CD4-positive, alpha-beta T cell (primary cell): Measurements from ENCODE around the gene DNAJC15. TPM values are rescaled to one million over a fixed set of nuclear protein-coding genes. Genes with fewer than 3 reads are reported as not detected.

Source experiments
- ATAC-seq: fragments of 200-7000 bp; cut with Tn5 transposase; one replicate; pipeline ENCODE4 v1.10.0; 2022; ENCODE audit warnings: mild to moderate bottlenecking; ENCODE audit not compliant: poor library complexity
- CTCF ChIA-PET: fragments of 350-600 bp; sonication (Branson Sonifier 250); formaldehyde crosslinking; loops from one replicate; lab custom pipeline; 2021; ENCODE audit warnings: antibody characterized with exemption, inconsistent platforms; lab: Charles Lee
- POLR2A ChIA-PET: fragments of 350-600 bp; sonication (Branson Sonifier 250); formaldehyde crosslinking; loops from one replicate; lab custom pipeline; 2021; ENCODE audit warnings: antibody characterized with exemption, inconsistent platforms; lab: Charles Lee
- DNase-seq, 14 experiments: peaks; one replicate each; pipeline ENCODE4 v3.0.0-alpha.2; 2013 to 2020; ENCODE audit warnings: mixed read lengths in 2 of 14
- H3K27ac ChIP-seq, 2 donors: one replicate each; pipeline versions ENCODE4 v1.5.1 to v1.7.0; 2013; ENCODE audit warnings: low read length in 2 of 2, low read depth in 1 of 2, mild to moderate bottlenecking in 1 of 2
- H3K27me3 ChIP-seq, 2 experiments: 1 replicate in 1 of 2; 2 replicates in 1 of 2; pipeline versions ENCODE4 v1.6.1 to v1.7.0; 2013; ENCODE audit warnings: low read length in 2 of 2, control low read depth in 1 of 2, mild to moderate bottlenecking in 1 of 2, moderate library complexity in 1 of 2; ENCODE audit not compliant: insufficient read depth in 2 of 2, control insufficient read depth in 1 of 2
- H3K36me3 ChIP-seq: one replicate; pipeline ENCODE4 v1.6.1; 2013; ENCODE audit warnings: low read length, control low read depth; ENCODE audit not compliant: insufficient read depth
- H3K4me1 ChIP-seq: one replicate; pipeline ENCODE4 v1.6.1; 2013; ENCODE audit warnings: low read length, control low read depth; ENCODE audit not compliant: insufficient read depth
- H3K4me3 ChIP-seq: one replicate; pipeline ENCODE4 v1.5.1; 2013; ENCODE audit warnings: mild to moderate bottlenecking, low read length, moderate library complexity
- H3K9me3 ChIP-seq, 2 experiments: 1 replicate in 1 of 2; 2 replicates in 1 of 2; pipeline versions ENCODE4 v1.6.1 to v1.7.0; 2013; ENCODE audit warnings: low read length in 2 of 2, mild to moderate bottlenecking in 2 of 2, control low read depth in 1 of 2, moderate library complexity in 1 of 2; ENCODE audit not compliant: control insufficient read depth in 1 of 2, insufficient read depth in 1 of 2
- H3K27ac Mint-ChIP-seq: one replicate; pipeline ENCODE4 v1.8.0; 2020; ENCODE audit warnings: mixed read lengths
- H3K27me3 Mint-ChIP-seq: one replicate; pipeline ENCODE4 v1.8.0; 2021; ENCODE audit warnings: mixed read lengths
- H3K36me3 Mint-ChIP-seq: one replicate; pipeline ENCODE4 v1.8.0; 2021; ENCODE audit warnings: low read depth, mixed read lengths
- H3K4me1 Mint-ChIP-seq: one replicate; pipeline ENCODE4 v1.8.0; 2021; ENCODE audit warnings: low read depth, mixed read lengths
- H3K4me3 Mint-ChIP-seq: one replicate; pipeline ENCODE4 v1.8.0; 2020; ENCODE audit warnings: mild to moderate bottlenecking, mixed read lengths
- H3K9me3 Mint-ChIP-seq: one replicate; pipeline ENCODE4 v1.8.0; 2020; ENCODE audit warnings: mixed read lengths
- intact Hi-C, 2 experiments: fragments of 100-400 bp; cut with DNase I in 1 of 2; cut with micrococcal nuclease in 1 of 2; formaldehyde crosslinking; loops; one replicate each; pipeline versions ENCODE4 v1.15.1 to v1.9.0; 2023 to 2025; cut with DNase I, micrococcal nuclease
- polyA plus RNA-seq, 2 donors: library from polyadenylated mRNA; unstranded; fragments of 120-200 nt; gene quantifications; one replicate each; pipeline ENCODE4 v1.2.1, GENCODE V29; 2013
- total RNA-seq, 174 experiments: library from RNA in 2 of 174; stranded (reverse) in 2 of 174; gene quantifications; one replicate each; pipeline ENCODE4 v1.2.3 and lab custom pipeline; 2021 to 2026
- TF ChIP-seq, protein P1 (sequence below): fragments of 200-600 bp; IDR thresholded peaks from one replicate; pipeline ENCODE4 v1.8.0; 2022; ENCODE audit warnings: antibody characterized with exemption, mild to moderate bottlenecking

The DNAJC15 gene
- 1 to 10 TPM; 6.8 to 7.6 TPM for total RNA-seq
- 12.9 TPM for polyA plus RNA-seq (2013, experiment 1 of 2)
- 12.1 TPM for polyA plus RNA-seq (2013, experiment 2 of 2)
- 9.7 to 60.7 (median 39.1) reads per million in 172 experiments for total RNA-seq (lab: John Stamatoyannopoulos, UW)

DNA sequence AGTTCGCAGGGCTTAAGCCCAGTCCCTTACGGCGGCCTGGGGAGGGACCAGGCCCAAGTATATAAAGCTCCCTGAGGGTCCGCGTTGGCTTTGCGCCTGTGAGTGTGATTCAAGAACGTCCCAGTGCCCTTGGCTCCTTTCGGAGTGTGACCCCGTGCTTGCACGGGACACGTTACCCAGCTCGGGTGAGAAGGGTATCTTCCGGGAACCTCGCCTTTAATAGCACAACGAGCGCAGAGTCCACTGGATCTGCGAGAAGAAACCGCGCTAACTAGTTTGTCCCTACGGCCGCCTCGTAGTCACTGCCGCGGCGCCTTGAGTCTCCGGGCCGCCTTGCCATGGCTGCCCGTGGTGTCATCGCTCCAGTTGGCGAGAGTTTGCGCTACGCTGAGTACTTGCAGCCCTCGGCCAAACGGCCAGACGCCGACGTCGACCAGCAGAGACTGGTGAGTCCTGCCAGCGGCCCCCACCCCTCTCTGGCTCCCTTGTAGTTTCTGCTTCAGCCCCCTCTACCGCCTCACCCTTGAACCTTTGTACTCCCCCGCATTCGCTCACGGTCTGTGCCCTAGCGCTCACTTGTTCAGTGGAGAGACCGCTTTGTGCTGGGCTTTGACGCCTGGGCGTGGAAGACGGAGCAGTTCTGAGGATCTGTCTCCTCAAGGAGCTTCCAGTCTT, at the start of gene DNAJC15:
Gene DNAJC15, plus strand, starts transcription at position 298 of the 675 bp plus-strand sequence. Its CDS starts 41 bp downstream, at position 339.
- Mint-ChIP-seq H3K27ac (peak within 1 kb of the TSS; percentile 96), H3K4me3 (peak within 1 kb of the TSS; percentile 92), H3K27me3 (no peaks in the 10 kb centered on the region), H3K4me1 (peaks cover 39% of the 10 kb centered on the region), H3K36me3 (peaks cover 25% of the 10 kb centered on the region), H3K9me3 (no peaks in the 10 kb centered on the region)
- DNase-seq: peak; percentile 41 to 90 (median 76)
- Histone ChIP-seq H3K9me3 (no peaks in the 10 kb centered on the region), H3K27me3 (no peaks in the 10 kb centered on the region), H3K4me1 (peaks cover 24% of the 10 kb centered on the region), H3K36me3 (peaks cover 8% of the 10 kb centered on the region), H3K4me3 (peak within 1 kb of the TSS; percentile 89), H3K27ac (peak within 1 kb of the TSS; percentile 52 to 69)
- TF ChIP-seq, protein P1, sequence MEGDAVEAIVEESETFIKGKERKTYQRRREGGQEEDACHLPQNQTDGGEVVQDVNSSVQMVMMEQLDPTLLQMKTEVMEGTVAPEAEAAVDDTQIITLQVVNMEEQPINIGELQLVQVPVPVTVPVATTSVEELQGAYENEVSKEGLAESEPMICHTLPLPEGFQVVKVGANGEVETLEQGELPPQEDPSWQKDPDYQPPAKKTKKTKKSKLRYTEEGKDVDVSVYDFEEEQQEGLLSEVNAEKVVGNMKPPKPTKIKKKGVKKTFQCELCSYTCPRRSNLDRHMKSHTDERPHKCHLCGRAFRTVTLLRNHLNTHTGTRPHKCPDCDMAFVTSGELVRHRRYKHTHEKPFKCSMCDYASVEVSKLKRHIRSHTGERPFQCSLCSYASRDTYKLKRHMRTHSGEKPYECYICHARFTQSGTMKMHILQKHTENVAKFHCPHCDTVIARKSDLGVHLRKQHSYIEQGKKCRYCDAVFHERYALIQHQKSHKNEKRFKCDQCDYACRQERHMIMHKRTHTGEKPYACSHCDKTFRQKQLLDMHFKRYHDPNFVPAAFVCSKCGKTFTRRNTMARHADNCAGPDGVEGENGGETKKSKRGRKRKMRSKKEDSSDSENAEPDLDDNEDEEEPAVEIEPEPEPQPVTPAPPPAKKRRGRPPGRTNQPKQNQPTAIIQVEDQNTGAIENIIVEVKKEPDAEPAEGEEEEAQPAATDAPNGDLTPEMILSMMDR: no peak
- CTCF ChIA-PET: interaction anchor here (0.5 to 2.0 kb wide), 2 partner anchors 34 to 54 kb away, joined by 4 to 8 read pairs; no protein-coding TSS in a partner anchor
- intact Hi-C loops: loop anchor here (1.0 to 5.0 kb wide), 5 partner anchors 31 to 53 kb away; partner anchors contain the start of gene EPSTI1 (in 1 of the 2)
- POLR2A ChIA-PET: interaction anchor here (1.0 to 4.8 kb wide), 10 partner anchors 9 to 63 kb away, joined by 3 to 82 read pairs (median 6); partner anchors contain the start of gene EPSTI1
- ATAC-seq: peak; percentile 89

DNA sequence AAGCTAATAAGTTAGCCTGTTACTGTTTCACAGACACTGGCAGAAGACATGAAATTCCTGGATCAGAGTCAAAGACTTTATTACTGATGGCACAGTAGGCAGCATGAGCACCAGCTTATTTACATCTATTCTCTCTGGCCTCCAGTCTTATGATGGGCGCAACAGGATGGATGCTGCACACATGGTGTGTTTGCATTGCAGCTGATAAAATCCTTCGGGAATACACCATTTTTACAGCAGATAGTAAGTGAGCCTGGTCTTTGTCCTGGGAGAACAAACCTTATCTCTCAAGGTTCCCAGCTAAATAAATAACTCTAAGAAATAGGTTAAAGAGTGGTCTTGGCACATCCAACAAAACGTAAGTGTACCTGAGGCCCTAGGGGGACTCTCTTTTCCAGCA, 47.3 kb upstream of the DNAJC15 start:
- intact Hi-C loops: no loop called here
- peaks cover 3% of the 10 kb centered on the region for H3K9me3 Mint-ChIP-seq
- H3K9me3 ChIP-seq: no peaks in the 10 kb centered on the region
- ATAC-seq (no peak), DNase-seq (no peak)
- ChIA-PET CTCF (interaction anchor here (0.7 kb wide), 1 partner anchor 52 kb away, joined by 3 read pairs; no protein-coding TSS in a partner anchor), POLR2A (interaction anchor here (0.5 kb wide), 1 partner anchor 14 kb away, joined by 3 read pairs; no protein-coding TSS in a partner anchor)
- H3K4me3 Mint-ChIP-seq: no peak overlapping the region
- H3K36me3 ChIP-seq: peaks cover 10% of the 10 kb centered on the region
- peaks cover 34% of the 10 kb centered on the region for H3K4me1 Mint-ChIP-seq
- H3K27me3 ChIP-seq: no peaks in the 10 kb centered on the region
- H3K4me3 ChIP-seq: no peak overlapping the region
- H3K27ac Mint-ChIP-seq: peak overlapping the region; percentile 2
- no peaks in the 10 kb centered on the region for H3K27me3 Mint-ChIP-seq
- H3K27ac ChIP-seq: no peak overlapping the region
- H3K4me1 ChIP-seq: peaks cover under 1% of the 10 kb centered on the region
- TF ChIP-seq, protein P1: no peak
- peaks cover 47% of the 10 kb centered on the region for H3K36me3 Mint-ChIP-seq

DNA sequence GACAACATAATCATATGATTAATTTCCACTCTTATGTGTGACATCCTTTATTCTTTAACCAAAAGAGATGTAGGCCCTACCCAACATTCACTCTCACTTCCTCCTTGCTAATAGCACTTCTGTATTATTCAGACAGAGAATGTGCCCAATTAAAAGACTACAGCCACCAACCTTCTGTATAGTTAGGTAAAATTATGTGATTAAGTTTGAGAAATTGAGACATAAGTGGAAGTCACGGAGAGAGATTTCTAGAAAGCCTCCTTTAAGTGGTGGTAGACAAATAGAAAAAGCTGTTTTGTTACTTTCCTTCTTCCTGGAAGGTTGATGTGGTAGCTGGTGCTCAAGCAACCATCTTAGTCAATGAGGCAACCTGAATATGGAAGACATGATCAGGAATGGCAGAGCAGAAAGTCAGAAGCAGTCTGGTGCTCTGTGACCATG, 46.1 kb upstream of the DNAJC15 start:
- Histone ChIP-seq H3K9me3 (no peaks in the 10 kb centered on the region), H3K36me3 (peaks cover 10% of the 10 kb centered on the region), H3K27me3 (no peaks in the 10 kb centered on the region), H3K27ac (no peak overlapping the region), H3K4me3 (no peak overlapping the region), H3K4me1 (no peaks in the 10 kb centered on the region)
- POLR2A ChIA-PET: no interaction called here
- peaks cover 46% of the 10 kb centered on the region for H3K36me3 Mint-ChIP-seq
- TF ChIP-seq, protein P1: no peak
- DNase-seq: no peak
- peaks cover 3% of the 10 kb centered on the region for H3K9me3 Mint-ChIP-seq
- no peak overlapping the region for H3K4me3 Mint-ChIP-seq
- H3K27me3 Mint-ChIP-seq: no peaks in the 10 kb centered on the region
- no peak for ATAC-seq
- CTCF ChIA-PET: no interaction called here
- H3K27ac Mint-ChIP-seq: peak overlapping the region; percentile 34
- peaks cover 36% of the 10 kb centered on the region for H3K4me1 Mint-ChIP-seq
- intact Hi-C loops: no loop called here
